Caco-2 (cell line): ENCODE data around the gene CTU1. TPM values are rescaled to one million over a fixed set of nuclear protein-coding genes. Genes with fewer than 3 reads are reported as not detected.
A peak's percentile ranks its signal among the peaks of the same experiment; 100 is the strongest.

Experiments
- BruUV-seq: library from RNA; stranded (reverse); fragments of 400-500 nt; replicated peaks from 2 replicates; lab custom pipeline; 2021; lab: Mats Ljungman, UMichigan
- CTCF ChIA-PET: fragments of 300-600 bp; sonication (Branson Sonifier 250); formaldehyde crosslinking; loops from one replicate; lab custom pipeline; 2022; ENCODE audit warnings: antibody characterized with exemption; lab: Charles Lee
- POLR2A ChIA-PET: fragments of 300-600 bp; sonication (Branson Sonifier 250); formaldehyde crosslinking; loops from one replicate; lab custom pipeline; 2022; ENCODE audit warnings: antibody characterized with exemption; lab: Charles Lee
- DNase-seq, 2 experiments: peaks; one replicate each; pipeline versions ENCODE4 v3.0.0 to v3.0.0-alpha.2; 2020 to 2022
- H3K27me3 ChIP-seq: replicated peaks from 2 replicates; pipeline ENCODE4 v1.6.0; 2011; ENCODE audit warnings: low read length; ENCODE audit not compliant: control insufficient read depth, insufficient read depth
- H3K36me3 ChIP-seq: 2 replicates; pipeline ENCODE4 v1.5.1; 2011; ENCODE audit warnings: low read length; ENCODE audit not compliant: control insufficient read depth, insufficient read depth
- H3K4me1 ChIP-seq: fragments of 250-450 bp; sonication (Bioruptor Pico); 2 replicates; pipeline ENCODE4 v1.5.1; 2020; ENCODE audit warnings: mild to moderate bottlenecking
- H3K4me3 ChIP-seq: 2 replicates; pipeline ENCODE4 v1.5.1; 2011; ENCODE audit warnings: low read depth, mild to moderate bottlenecking, control low read depth, low read length
- H3K9me3 ChIP-seq: fragments of 250-450 bp; sonication (Bioruptor Pico); 2 replicates; pipeline ENCODE4 v1.5.1; 2020; ENCODE audit warnings: mild to moderate bottlenecking, moderate library complexity
- H3K27ac Mint-ChIP-seq: one replicate; pipeline ENCODE4 v1.8.0; 2022; ENCODE audit warnings: mixed read lengths; ENCODE audit not compliant: unreplicated experiment
- H3K27me3 Mint-ChIP-seq: one replicate; pipeline ENCODE4 v1.8.0; 2022; ENCODE audit warnings: mixed read lengths; ENCODE audit not compliant: insufficient read depth, unreplicated experiment
- H3K36me3 Mint-ChIP-seq: one replicate; pipeline ENCODE4 v1.8.0; 2022; ENCODE audit warnings: mild to moderate bottlenecking, mixed read lengths; ENCODE audit not compliant: insufficient read depth, unreplicated experiment
- H3K4me1 Mint-ChIP-seq: one replicate; pipeline ENCODE4 v1.8.0; 2022; ENCODE audit warnings: low read depth, mixed read lengths; ENCODE audit not compliant: unreplicated experiment
- H3K4me3 Mint-ChIP-seq: one replicate; pipeline ENCODE4 v1.8.0; 2022; ENCODE audit warnings: mild to moderate bottlenecking, moderate library complexity, mixed read lengths; ENCODE audit not compliant: unreplicated experiment
- H3K9me3 Mint-ChIP-seq: one replicate; pipeline ENCODE4 v1.8.0; 2022; ENCODE audit warnings: mixed read lengths; ENCODE audit not compliant: unreplicated experiment
- CTCF ChIP-seq, 2 experiments: fragments of 200-600 bp in 1 of 2; IDR thresholded peaks; 1 replicate in 1 of 2; 2 replicates in 1 of 2; pipeline versions ENCODE4 v1.5.1 to v1.8.0; 2011 to 2022; ENCODE audit warnings: antibody characterized with exemption in 1 of 2, control low read depth in 1 of 2, inconsistent platforms in 1 of 2, low read depth in 1 of 2, low read length in 1 of 2, mild to moderate bottlenecking in 1 of 2, moderate library complexity in 1 of 2; ENCODE audit not compliant: insufficient read depth in 1 of 2, severe bottlenecking in 1 of 2, unreplicated experiment in 1 of 2
- intact Hi-C: fragments of 100-400 bp; cut with micrococcal nuclease; formaldehyde crosslinking; loops from one replicate; pipeline ENCODE4 v1.10.0; 2022; ENCODE audit not compliant: unreplicated experiment
- total RNA-seq: library from RNA; stranded (reverse); gene quantifications from 2 replicates; pipeline ENCODE4 v1.2.3, GENCODE V29; 2022

CTU1 gene
- total RNA-seq, 1 experiment from 2014 or later, result 8.1 TPM

- BruUV-seq, result no TSS peak
- Histone ChIP-seq H3K4me3 (0 out of 2 replicates have a peak overlapping the region, but pooled peaks have one; percentile 1), H3K27me3 (no peaks in the 10 kb centered on the region), H3K36me3 (no peaks in the 10 kb centered on the region), H3K4me1 (no peaks in the 10 kb centered on the region), H3K9me3 (no peaks in the 10 kb centered on the region)
- TF ChIP-seq CTCF (IDR thresholded peaks at IDR 0.05; ENCODE audit: insufficient read depth in 1 of 2, low read depth in 1 of 2, low read length in 1 of 2, severe bottlenecking in 1 of 2, unreplicated experiment in 1 of 2), result no peak
- POLR2A ChIA-PET, result no interaction called here
- CTCF ChIA-PET, result no interaction called here
- H3K27me3 Mint-ChIP-seq, result peaks cover 14% of the 10 kb centered on the region
- intact Hi-C loops, result no loop called here
- H3K9me3 Mint-ChIP-seq, result peaks cover 13% of the 10 kb centered on the region
- no peak overlapping the region for H3K27ac Mint-ChIP-seq
- H3K4me3 Mint-ChIP-seq, result peak overlapping the region; percentile 54
- no peaks in the 10 kb centered on the region for H3K4me1 Mint-ChIP-seq
- H3K36me3 Mint-ChIP-seq, result no peaks in the 10 kb centered on the region
- no peak for DNase-seq
These were observed 42.8 kb downstream of the CTU1 start for GRCh38 chr19:51065221-51065960.

GRCh38 chr19:51064534-51065220 lies 43.5 kb downstream of the CTU1 start, which contains the start of gene KLK13:
TSS of gene KLK13 (minus strand) at chr19:51065092. CDS start at chr19:51065067, 25 bp downstream.
- peaks cover 14% of the 10 kb centered on the region for H3K27me3 Mint-ChIP-seq
- POLR2A ChIA-PET, result no interaction called here
- peaks cover 13% of the 10 kb centered on the region for H3K9me3 Mint-ChIP-seq
- intact Hi-C loops, result no loop called here
- peak within 1 kb of the TSS; percentile 54 for H3K4me3 Mint-ChIP-seq
- no peaks in the 10 kb centered on the region for H3K4me1 Mint-ChIP-seq
- no peaks in the 10 kb centered on the region for H3K36me3 ChIP-seq
- H3K4me1 ChIP-seq, result no peaks in the 10 kb centered on the region
- CTCF ChIA-PET, result interaction anchor here (1.1 kb wide), 1 partner anchor 44 kb away, joined by 4 read pairs; no protein-coding TSS in a partner anchor
- BruUV-seq, result no TSS peak
- no peaks in the 10 kb centered on the region for H3K27me3 ChIP-seq
- no peaks in the 10 kb centered on the region for H3K9me3 ChIP-seq
- no peak within 1 kb of the TSS for H3K27ac Mint-ChIP-seq
- no peak for DNase-seq
- 0 out of 2 replicates have a peak within 1 kb of the TSS, but pooled peaks have one; percentile 1 for H3K4me3 ChIP-seq
- H3K36me3 Mint-ChIP-seq, result no peaks in the 10 kb centered on the region
- no peak for TF ChIP-seq CTCF (IDR thresholded peaks at IDR 0.05; ENCODE audit: insufficient read depth in 1 of 2, low read depth in 1 of 2, low read length in 1 of 2, severe bottlenecking in 1 of 2, unreplicated experiment in 1 of 2)

- TF ChIP-seq CTCF (IDR thresholded peaks at IDR 0.05; ENCODE audit: insufficient read depth in 1 of 2, low read depth in 1 of 2, low read length in 1 of 2, severe bottlenecking in 1 of 2, unreplicated experiment in 1 of 2), result no peak
- Mint-ChIP-seq H3K4me3 (no peak overlapping the region), H3K4me1 (no peaks in the 10 kb centered on the region), H3K36me3 (no peaks in the 10 kb centered on the region), H3K9me3 (peaks cover 13% of the 10 kb centered on the region), H3K27ac (no peak overlapping the region), H3K27me3 (peaks cover 17% of the 10 kb centered on the region)
- CTCF ChIA-PET, result interaction anchor here (1.1 kb wide), 1 partner anchor 43 kb away, joined by 4 read pairs; no protein-coding TSS in a partner anchor
- no TSS peak for BruUV-seq
- POLR2A ChIA-PET, result no interaction called here
- H3K9me3 ChIP-seq, result no peaks in the 10 kb centered on the region
- no peak for DNase-seq
- no peaks in the 10 kb centered on the region for H3K4me1 ChIP-seq
- H3K27me3 ChIP-seq, result no peaks in the 10 kb centered on the region
- intact Hi-C loops, result no loop called here
- no peak overlapping the region for H3K4me3 ChIP-seq
- no peaks in the 10 kb centered on the region for H3K36me3 ChIP-seq
These were observed 44.5 kb downstream of the CTU1 start for GRCh38 chr19:51063664-51064063.
